Endothelial cell of umbilical vein (primary cell): ENCODE results near the gene MLLT11. TPM values are rescaled to one million over a fixed set of nuclear protein-coding genes. Genes with fewer than 3 reads are reported as not detected.

ENCODE experiments used
- BruUV-seq: library from RNA; stranded (reverse); fragments of 400-500 nt; replicated peaks from 2 replicates; lab custom pipeline; 2021; lab: Mats Ljungman, UMichigan
- CTCF ChIA-PET: fragments of 300-600, 350-600 bp; sonication (Branson Sonifier 250); formaldehyde crosslinking; loops from one replicate; lab custom pipeline; 2021; ENCODE audit warnings: antibody characterized with exemption, inconsistent platforms; lab: Charles Lee
- POLR2A ChIA-PET: fragments of 300-600, 350-600 bp; sonication (Branson Sonifier 250); formaldehyde crosslinking; loops from one replicate; lab custom pipeline; 2021; ENCODE audit warnings: antibody characterized with exemption, inconsistent platforms; lab: Charles Lee
- DNase-seq: peaks from one replicate; pipeline ENCODE4 v3.0.0-alpha.2; 2011; ENCODE audit warnings: low read depth, low spot score
- FAIRE-seq: peaks from 2 replicates; lab custom pipeline; 2011; peaks lifted over from hg19 to GRCh38; lab: Jason Lieb, UNC
- H2AFZ ChIP-seq: 2 replicates; pipeline ENCODE4 v1.6.0; 2012; ENCODE audit warnings: low read depth, low read length, control low read depth, inconsistent platforms
- H3K27ac ChIP-seq: 2 replicates; pipeline ENCODE4 v1.5.1; 2011; ENCODE audit warnings: low read depth, mild to moderate bottlenecking, control low read depth, low read length, moderate library complexity; ENCODE audit not compliant: insufficient read depth
- H3K27me3 ChIP-seq, 2 experiments: 2 replicates each; pipeline versions ENCODE4 v1.6.0 to v1.6.1; 2011; ENCODE audit warnings: low read length in 2 of 2, mixed read lengths in 1 of 2; ENCODE audit not compliant: control insufficient read depth in 2 of 2, insufficient read depth in 2 of 2
- H3K36me3 ChIP-seq, 2 experiments: 2 replicates in 1 of 2; 3 replicates in 1 of 2; pipeline ENCODE4 v1.5.1; 2011; ENCODE audit warnings: low read length in 2 of 2, mild to moderate bottlenecking in 1 of 2, moderate library complexity in 1 of 2; ENCODE audit not compliant: control insufficient read depth in 2 of 2, insufficient read depth in 2 of 2; ENCODE audit errors: extremely low read depth in 1 of 2
- H3K4me1 ChIP-seq: 3 replicates; pipeline ENCODE4 v1.5.1; 2011; ENCODE audit warnings: mild to moderate bottlenecking, low read length; ENCODE audit not compliant: control insufficient read depth, insufficient read depth; ENCODE audit errors: extremely low read depth
- H3K4me2 ChIP-seq: 2 replicates; pipeline ENCODE4 v1.6.1; 2011; ENCODE audit warnings: low read length, control low read depth, mixed read lengths; ENCODE audit not compliant: insufficient read depth
- H3K4me3 ChIP-seq, 3 experiments: fragments of 200-600 bp in 1 of 3; sonication (generic), shearing (Covaris generic) in 1 of 3; replicated peaks in 1 of 3; 2 replicates each; pipeline ENCODE4 v1.5.1; 2011 to 2016; ENCODE audit warnings: control low read depth in 3 of 3, low read length in 3 of 3, mild to moderate bottlenecking in 2 of 3, inconsistent platforms in 1 of 3, low read depth in 1 of 3, moderate library complexity in 1 of 3; ENCODE audit not compliant: insufficient read depth in 1 of 3
- H3K79me2 ChIP-seq: 2 replicates; pipeline ENCODE4 v1.6.0; 2012; ENCODE audit warnings: low read length, inconsistent platforms; ENCODE audit not compliant: control insufficient read depth, insufficient read depth
- H3K9ac ChIP-seq: replicated peaks from 2 replicates; pipeline ENCODE3; 2011; ENCODE audit warnings: low read length, control low read depth; ENCODE audit not compliant: insufficient read depth; ENCODE audit errors: extremely low read depth
- H3K9me1 ChIP-seq: replicated peaks from 3 replicates; pipeline ENCODE4 v1.6.0; 2011; ENCODE audit warnings: mild to moderate bottlenecking, low read length; ENCODE audit not compliant: control insufficient read depth, insufficient read depth; ENCODE audit errors: extremely low read depth
- H3K9me3 ChIP-seq: replicated peaks from 2 replicates; pipeline ENCODE4 v1.5.1; 2012; ENCODE audit warnings: low read length, inconsistent platforms; ENCODE audit not compliant: control insufficient read depth, insufficient read depth
- H4K20me1 ChIP-seq: replicated peaks from 2 replicates; pipeline ENCODE3; 2011; ENCODE audit warnings: mild to moderate bottlenecking, low read length; ENCODE audit not compliant: control insufficient read depth, insufficient read depth; ENCODE audit errors: extremely low read depth
- EZH2 ChIP-seq: IDR thresholded peaks from 2 replicates; pipeline ENCODE4 v1.6.1; 2012; ENCODE audit warnings: borderline replicate concordance, low read depth, mild to moderate bottlenecking, moderate library complexity, low read length, inconsistent platforms; ENCODE audit not compliant: severe bottlenecking
- FOS ChIP-seq: IDR thresholded peaks from 2 replicates; pipeline ENCODE4 v1.6.1; 2011; ENCODE audit warnings: mild to moderate bottlenecking, low read length, moderate library complexity, borderline replicate concordance; ENCODE audit not compliant: insufficient read depth
- GATA2 ChIP-seq: IDR thresholded peaks from 2 replicates; pipeline ENCODE4 v1.7.0; 2011; ENCODE audit warnings: low read depth, mild to moderate bottlenecking, moderate library complexity, mixed read lengths, low read length; ENCODE audit not compliant: insufficient read length, insufficient read depth
- JUN ChIP-seq: IDR thresholded peaks from 2 replicates; pipeline ENCODE4 v1.6.1; 2011; ENCODE audit warnings: borderline replicate concordance, low read depth; ENCODE audit not compliant: insufficient read length, insufficient read depth
- MYC ChIP-seq: IDR thresholded peaks from one replicate; pipeline ENCODE4 v1.6.1; 2011; ENCODE audit warnings: mild to moderate bottlenecking, low read depth, low read length
- POLR2A ChIP-seq: IDR thresholded peaks from 2 replicates; pipeline ENCODE4 v1.6.1; 2012; ENCODE audit warnings: low read depth, mild to moderate bottlenecking, control low read depth, low read length
- POLR2AphosphoS5 ChIP-seq: IDR thresholded peaks from 2 replicates; pipeline ENCODE4 v1.6.1; 2012; ENCODE audit warnings: low read depth, mild to moderate bottlenecking, control low read depth, low read length, moderate library complexity; ENCODE audit not compliant: insufficient read depth
- dilution Hi-C: fragments of 300-500 bp; cut with MboI; formaldehyde crosslinking; loops from one replicate; pipeline ENCODE4 v1.15.0; 2019; ENCODE audit warnings: low sequenced_read_pairs; ENCODE audit not compliant: extremely low pct_ligation_motif_present
- intact Hi-C: fragments of 100-400 bp; cut with micrococcal nuclease; formaldehyde crosslinking; loops from one replicate; pipeline ENCODE4 v1.10.0; 2022
- polyA plus RNA-seq, 4 experiments: library from polyadenylated mRNA; depleted of rRNA in 3 of 4; stranded (reverse) in 3 of 4; unstranded in 1 of 4; fragments of >200 nt; gene quantifications; 2 replicates each; pipeline versions ENCODE4 v1.2.1 to v1.2.3, GENCODE V29; 2011 to 2012; ENCODE audit warnings: missing spikeins in 1 of 4
- total RNA-seq: library from RNA; stranded (reverse); gene quantifications from 2 replicates; pipeline ENCODE4 v1.2.3, GENCODE V29; 2021
- TF ChIP-seq, protein P1 (sequence below): IDR thresholded peaks from 2 replicates; pipeline ENCODE4 v1.6.1; 2011; ENCODE audit not compliant: insufficient read depth, insufficient read length
- TF ChIP-seq, protein P2 (sequence below), 2 donors: IDR thresholded peaks; 1 replicate in 1 of 2; 2 replicates in 1 of 2; pipeline ENCODE4 v1.5.1; 2011; ENCODE audit warnings: low read length in 2 of 2, mild to moderate bottlenecking in 2 of 2, moderate library complexity in 2 of 2, control low read depth in 1 of 2, inconsistent platforms in 1 of 2, low read depth in 1 of 2; ENCODE audit not compliant: insufficient read depth in 1 of 2; ENCODE audit errors: extremely low read depth in 1 of 2

Gene MLLT11
- total and polyA plus RNA-seq, 2 donors (not counting 3 experiments of a cell fraction or from before 2014, with no cell fraction given), result 25.2 to 26.5 TPM

DNA sequence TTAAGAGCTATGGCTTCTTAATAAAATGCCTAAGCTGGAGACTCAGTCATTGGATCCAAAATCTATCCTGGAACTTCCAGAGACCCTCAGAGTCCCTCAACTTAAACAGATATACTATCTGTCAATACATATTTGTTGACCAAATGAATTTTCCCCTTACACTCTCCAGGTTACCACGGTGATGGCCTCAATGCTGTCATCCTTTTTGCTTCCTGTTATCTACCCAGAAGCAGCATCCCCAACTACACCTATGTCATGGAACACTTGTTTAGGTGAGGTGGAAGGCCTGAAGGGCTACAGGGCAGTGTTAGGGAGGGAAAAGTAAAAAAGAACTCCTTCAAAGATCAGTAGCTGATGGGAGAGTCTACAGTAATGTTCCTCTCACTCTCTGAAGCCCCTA is 17.0 kb upstream of the MLLT11 start:
- Histone ChIP-seq H3K9me1 (no peaks in the 10 kb centered on the region), H4K20me1 (no peaks in the 10 kb centered on the region), H3K9me3 (no peaks in the 10 kb centered on the region), H3K27me3 (no peaks in the 10 kb centered on the region), H3K4me1 (peaks cover 2% of the 10 kb centered on the region), H3K79me2 (no peaks in the 10 kb centered on the region), H2AFZ (no peak overlapping the region), H3K4me3 (no peak overlapping the region), H3K9ac (no peak overlapping the region), H3K4me2 (no peak overlapping the region), H3K36me3 (no peaks in the 10 kb centered on the region), H3K27ac (no peak overlapping the region)
- intact Hi-C loops, result no loop called here
- TF ChIP-seq MYC, result no peak
- TF ChIP-seq FOS, result no peak
- no peak for TF ChIP-seq POLR2A
- TF ChIP-seq POLR2AphosphoS5, result no peak
- no peak for TF ChIP-seq JUN
- no peak for TF ChIP-seq EZH2
- TF ChIP-seq, protein P1, sequence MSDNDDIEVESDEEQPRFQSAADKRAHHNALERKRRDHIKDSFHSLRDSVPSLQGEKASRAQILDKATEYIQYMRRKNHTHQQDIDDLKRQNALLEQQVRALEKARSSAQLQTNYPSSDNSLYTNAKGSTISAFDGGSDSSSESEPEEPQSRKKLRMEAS, result no peak
- no peak for TF ChIP-seq GATA2
- TF ChIP-seq, protein P2, sequence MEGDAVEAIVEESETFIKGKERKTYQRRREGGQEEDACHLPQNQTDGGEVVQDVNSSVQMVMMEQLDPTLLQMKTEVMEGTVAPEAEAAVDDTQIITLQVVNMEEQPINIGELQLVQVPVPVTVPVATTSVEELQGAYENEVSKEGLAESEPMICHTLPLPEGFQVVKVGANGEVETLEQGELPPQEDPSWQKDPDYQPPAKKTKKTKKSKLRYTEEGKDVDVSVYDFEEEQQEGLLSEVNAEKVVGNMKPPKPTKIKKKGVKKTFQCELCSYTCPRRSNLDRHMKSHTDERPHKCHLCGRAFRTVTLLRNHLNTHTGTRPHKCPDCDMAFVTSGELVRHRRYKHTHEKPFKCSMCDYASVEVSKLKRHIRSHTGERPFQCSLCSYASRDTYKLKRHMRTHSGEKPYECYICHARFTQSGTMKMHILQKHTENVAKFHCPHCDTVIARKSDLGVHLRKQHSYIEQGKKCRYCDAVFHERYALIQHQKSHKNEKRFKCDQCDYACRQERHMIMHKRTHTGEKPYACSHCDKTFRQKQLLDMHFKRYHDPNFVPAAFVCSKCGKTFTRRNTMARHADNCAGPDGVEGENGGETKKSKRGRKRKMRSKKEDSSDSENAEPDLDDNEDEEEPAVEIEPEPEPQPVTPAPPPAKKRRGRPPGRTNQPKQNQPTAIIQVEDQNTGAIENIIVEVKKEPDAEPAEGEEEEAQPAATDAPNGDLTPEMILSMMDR (IDR thresholded peaks at IDR 0.05; ENCODE audit: extremely low read depth in 1 of 2, insufficient read depth in 1 of 2, low read depth in 1 of 2, low read length in 2 of 2), result no peak
- FAIRE-seq (no peak), DNase-seq (no peak)
- ChIA-PET CTCF (interaction anchor here (1.1 to 2.6 kb wide), 6 partner anchors 11 to 57 kb away, joined by 3 to 9 read pairs (median 4); partner anchors contain the start of gene GABPB2), POLR2A (no interaction called here)
- dilution Hi-C loops, result no loop called here
- BruUV-seq, result no TSS peak
